Stomach (tissue), 9 donors: ENCODE results near the gene NES. TPM values are rescaled to one million over a fixed set of nuclear protein-coding genes. Genes with fewer than 3 reads are reported as not detected.

Experiments used
- DNase-seq, 2 donors: peaks; one replicate each; pipeline versions ENCODE4 v3.0.0 to v3.0.0-alpha.2; 2013 to 2019
- H3K27ac ChIP-seq, 5 donors: fragments of 200-600 bp in 4 of 5; sonication (generic) in 4 of 5; one replicate each; pipeline ENCODE4 v1.5.1; 2013 to 2019; ENCODE audit warnings: mild to moderate bottlenecking in 1 of 5, moderate library complexity in 1 of 5
- H3K27me3 ChIP-seq, 3 donors: fragments of 200-600 bp; sonication (generic); one replicate each; pipeline ENCODE4 v1.5.1; 2017 to 2019; ENCODE audit warnings: mixed run types in 1 of 3
- H3K36me3 ChIP-seq, 4 donors: fragments of 200-600 bp; sonication (generic); 1 replicate in 3 of 4; 2 replicates in 1 of 4; pipeline ENCODE4 v1.5.1; 2016 to 2019
- H3K4me1 ChIP-seq, 4 donors: fragments of 200-600 bp; sonication (generic); one replicate each; pipeline ENCODE4 v1.5.1; 2016 to 2019
- H3K4me3 ChIP-seq, 4 donors: fragments of 200-600 bp; sonication (generic) in 3 of 4; one replicate each; pipeline ENCODE4 v1.5.1; 2016 to 2019; ENCODE audit warnings: mild to moderate bottlenecking in 1 of 4
- H3K9me3 ChIP-seq, 4 donors: fragments of 200-600 bp; sonication (generic); one replicate each; pipeline ENCODE4 v1.5.1; 2016 to 2019
- CTCF ChIP-seq, 7 experiments: fragments of 450-650 bp in 4 of 7; fragments of 200-600 bp in 3 of 7; sonication (generic) in 3 of 7; IDR thresholded peaks; one replicate each; pipeline ENCODE4 v1.5.1; 2016 to 2019; ENCODE audit warnings: antibody characterized with exemption in 7 of 7, control low read depth in 2 of 7, mild to moderate bottlenecking in 1 of 7
- EP300 ChIP-seq: sonication (generic); formaldehyde crosslinking; IDR thresholded peaks from one replicate; pipeline ENCODE4 v1.6.1; 2017; ENCODE audit warnings: antibody characterized with exemption
- POLR2A ChIP-seq, 4 donors: fragments of 450-650 bp; IDR thresholded peaks; one replicate each; pipeline ENCODE4 v1.6.1; 2016; ENCODE audit warnings: antibody characterized with exemption in 4 of 4, control low read depth in 2 of 4, mild to moderate bottlenecking in 1 of 4, moderate library complexity in 1 of 4
- POLR2AphosphoS5 ChIP-seq, 3 donors: sonication (generic); formaldehyde crosslinking; IDR thresholded peaks; one replicate each; pipeline ENCODE4 v1.6.1; 2016; ENCODE audit warnings: antibody characterized with exemption in 3 of 3
- WGBS, 5 donors: extraction: QIAGEN DNeasy Blood & Tissue Kit in 3 of 5; methylation state at CpG; one replicate each; pipeline versions ENCODE4 v1.1.5 to v1.1.7; 2013 to 2018; 5-methylcytosine and 5-hydroxymethylcytosine counted together
- intact Hi-C: fragments of 100-400 bp; cut with DNase I; formaldehyde crosslinking; loops from one replicate; pipeline ENCODE4 v1.15.1; 2023; ENCODE audit warnings: low total_unique reads
- polyA plus RNA-seq, 3 donors: library from polyadenylated mRNA; stranded (reverse); fragments of 200-250 nt; gene quantifications; one replicate each; pipeline ENCODE4 v1.2.3, GENCODE V29; 2013
- total RNA-seq, 5 donors: library from RNA; depleted of rRNA; stranded (reverse); fragments of >200 nt; gene quantifications; one replicate each; pipeline versions ENCODE4 v1.1.0 to v1.2.3, GENCODE V29; 2014 to 2016
- donor health status: healthy with polysubstance abuse.
- donor health status: Bipolar disorder and iron deficiency.
- donor health status: healthy.

Gene NES
- total and polyA plus RNA-seq, 8 donors: 1.7 to 22.3 (median 6.8) TPM

GRCh38 chr1:156676114-156676819 lies 940 bp downstream of the NES start:
- Histone ChIP-seq H3K4me3 (peak overlapping the region; percentile 40 to 49 (median 46)), H3K4me1 (peaks cover 14 to 51% (median 39%) of the 10 kb centered on the region in 4 donors), H3K27ac (peak overlapping the region in 4 of 5 donors; percentile 65 to 79 (median 68)), H3K36me3 (no peaks in the 10 kb centered on the region), H3K9me3 (no peaks in the 10 kb centered on the region), H3K27me3 (peaks cover 7 to 88% (median 54%) of the 10 kb centered on the region in 3 donors)
- no peak for DNase-seq
- TF ChIP-seq POLR2A (IDR thresholded peaks at IDR 0.05) (no peak), CTCF (IDR thresholded peaks at IDR 0.05) (no peak), POLR2AphosphoS5 (IDR thresholded peaks at IDR 0.05) (no peak), EP300 (no peak)
- intact Hi-C loops: no loop called here
- WGBS, 5 donors: 12 to 38% (median 15%) methylated on average over 12 to 49 of the region's 49 CpGs

GRCh38 chr1:156675210-156676113 lies 1.7 kb downstream of the NES start:
- H3K4me3 ChIP-seq: peak overlapping the region; percentile 40 to 49 (median 46)
- H3K9me3 ChIP-seq: no peaks in the 10 kb centered on the region
- H3K36me3 ChIP-seq: no peaks in the 10 kb centered on the region
- peaks cover 14 to 51% (median 39%) of the 10 kb centered on the region in 4 donors for H3K4me1 ChIP-seq
- peaks cover 7 to 86% (median 48%) of the 10 kb centered on the region in 3 donors for H3K27me3 ChIP-seq
- 49 to 70% (median 57%) methylated on average over 8 to 18 of the region's 18 CpGs for whole genome bisulfite sequencing, 5 donors
- peak overlapping the region in 4 of 5 donors; percentile 65 to 79 (median 68) for H3K27ac ChIP-seq
- DNase-seq: peak in 1 of 2 donors; percentile 72
- TF ChIP-seq POLR2AphosphoS5 (IDR thresholded peaks at IDR 0.05) (no peak), EP300 (no peak), CTCF (IDR thresholded peaks at IDR 0.05) (no peak), POLR2A (IDR thresholded peaks at IDR 0.05) (no peak)
- intact Hi-C loops: no loop called here

GRCh38 chr1:156673387-156674121 lies 3.7 kb downstream of the NES start:
- DNase-seq: peak in 1 of 2 donors; percentile 65
- intact Hi-C loops: no loop called here

More at GRCh38 chr1:156673387-156674121, 3.7 kb downstream of the NES start:
- H3K9me3 ChIP-seq: no peaks in the 10 kb centered on the region
- H3K27me3 ChIP-seq: peaks cover 7 to 77% (median 38%) of the 10 kb centered on the region in 3 donors
- H3K4me1 ChIP-seq: peaks cover 14 to 57% (median 43%) of the 10 kb centered on the region in 4 donors
- H3K27ac ChIP-seq: peak overlapping the region in 2 of 5 donors; percentile 9 to 33
- TF ChIP-seq POLR2AphosphoS5 (IDR thresholded peaks at IDR 0.05): no peak
- TF ChIP-seq POLR2A (IDR thresholded peaks at IDR 0.05): no peak
- no peak for TF ChIP-seq EP300
- TF ChIP-seq CTCF (IDR thresholded peaks at IDR 0.05): no peak
- no peaks in the 10 kb centered on the region for H3K36me3 ChIP-seq
- WGBS, 5 donors: 40 to 49% (median 47%) methylated on average over 8 of the region's 8 CpGs
- H3K4me3 ChIP-seq: no peak overlapping the region
